K562 (cell line): ENCODE data around the gene VSIG1. TPM values are rescaled to one million over a fixed set of nuclear protein-coding genes. Genes with fewer than 3 reads are reported as not detected.

Source experiments
- ADNP ChIP-seq: fragments of 200-800 bp; sonication (Bioruptor generic); IDR thresholded peaks from 2 replicates; pipeline ENCODE4 v1.6.1; 2016; ENCODE audit warnings: missing genetic modification characterization, missing compliant biosample characterization
- ASH1L ChIP-seq: fragments of 450-650 bp; IDR thresholded peaks from 2 replicates; pipeline ENCODE4 v1.6.1; 2018; ENCODE audit warnings: borderline replicate concordance, mild to moderate bottlenecking, low read depth; ENCODE audit not compliant: partially characterized antibody
- CCAR2 ChIP-seq: fragments of 200-400 bp; formaldehyde crosslinking; IDR thresholded peaks from 2 replicates; pipeline ENCODE4 v1.6.1; 2017; ENCODE audit warnings: mild to moderate bottlenecking, low read depth, low read length
- DIDO1 ChIP-seq: fragments of 450-650 bp; IDR thresholded peaks from 2 replicates; pipeline ENCODE4 v1.6.1; 2016; ENCODE audit warnings: low read depth, missing biosample characterization, missing genetic modification characterization
- HNRNPLL ChIP-seq: fragments of 200-400 bp; formaldehyde crosslinking; IDR thresholded peaks from 2 replicates; pipeline ENCODE4 v1.6.1; 2017; ENCODE audit warnings: low read length, low read depth, mild to moderate bottlenecking; ENCODE audit not compliant: poor library complexity, severe bottlenecking
- HNRNPUL1 ChIP-seq: fragments of 200-400 bp; formaldehyde crosslinking; IDR thresholded peaks from 2 replicates; pipeline ENCODE4 v1.6.1; 2017; ENCODE audit warnings: low read length
- NFIC ChIP-seq: fragments of 450-650 bp; IDR thresholded peaks from 2 replicates; pipeline ENCODE4 v1.6.1; 2017; ENCODE audit warnings: mild to moderate bottlenecking, inconsistent platforms
- POLR2AphosphoS5 ChIP-seq: IDR thresholded peaks from 2 replicates; pipeline ENCODE4 v1.6.1; 2011; ENCODE audit warnings: mild to moderate bottlenecking, low read depth, low read length, moderate library complexity; ENCODE audit not compliant: control insufficient read depth, insufficient read depth
- PRPF4 ChIP-seq: fragments of 200-400 bp; formaldehyde crosslinking; IDR thresholded peaks from one replicate; pipeline ENCODE4 v1.6.1; 2017; ENCODE audit warnings: low read length, low read depth, mild to moderate bottlenecking; ENCODE audit not compliant: insufficient read depth, poor library complexity, severe bottlenecking
- RBBP5 ChIP-seq: fragments of 200-600 bp; sonication (generic); IDR thresholded peaks from 2 replicates; pipeline ENCODE4 v1.6.1; 2012; ENCODE audit warnings: borderline replicate concordance, mild to moderate bottlenecking, low read length, control low read depth, inconsistent platforms; ENCODE audit not compliant: insufficient read depth, poor library complexity, severe bottlenecking
- RBM25 ChIP-seq: fragments of 200-400 bp; formaldehyde crosslinking; IDR thresholded peaks from 2 replicates; pipeline ENCODE4 v1.6.1; 2018; ENCODE audit warnings: low read length, low read depth, moderate library complexity; ENCODE audit not compliant: severe bottlenecking
- SMARCA4 ChIP-seq: fragments of 450-650 bp; IDR thresholded peaks from 2 replicates; pipeline ENCODE4 v1.6.1; 2016
- THRAP3 ChIP-seq: fragments of 450-650 bp; IDR thresholded peaks from 2 replicates; pipeline ENCODE4 v1.6.1; 2016; ENCODE audit warnings: mild to moderate bottlenecking, inconsistent platforms, borderline replicate concordance
- ZNF589 ChIP-seq: fragments of 200-800 bp; sonication (Bioruptor generic); IDR thresholded peaks from 2 replicates; pipeline ENCODE4 v1.6.1; 2016; ENCODE audit warnings: low read depth, missing genetic modification characterization, missing compliant biosample characterization
- polyA plus RNA-seq, 8 experiments: library from polyadenylated mRNA; depleted of rRNA in 4 of 8; stranded (reverse) in 5 of 8; unstranded in 3 of 8; fragments of >200 nt; fragmentation: Nextera tagmentation in 2 of 8; fragmentation: Illumina TruSeq in 1 of 8; extraction: Ambion mirVana in 2 of 8; extraction: Trizol in 1 of 8; gene quantifications; 2 replicates each; pipeline versions ENCODE4 v1.2.1 to v1.2.3, GENCODE V29; 2011 to 2014; ENCODE audit warnings: inconsistent platforms in 1 of 8, missing spikeins in 1 of 8
- total RNA-seq, 7 experiments: library from RNA; depleted of rRNA in 6 of 7; stranded (reverse); fragments of >200 nt in 6 of 7; fragmentation: Illumina TruSeq in 2 of 7; extraction: Trizol in 2 of 7; gene quantifications; 2 replicates each; pipeline versions ENCODE4 v1.2.1 to v1.2.3, GENCODE V29; 2011 to 2021; ENCODE audit warnings: low replicate concordance in 1 of 7
- TF ChIP-seq, protein P1 (sequence below): fragments of 250-450 bp; sonication (Bioruptor Pico); IDR thresholded peaks from 2 replicates; pipeline ENCODE4 v1.4.0; 2020; ENCODE audit warnings: mild to moderate bottlenecking
- TF ChIP-seq, protein P2 (sequence below): fragments of 450-650 bp; IDR thresholded peaks from 2 replicates; pipeline ENCODE4 v1.7.1; 2018; ENCODE audit warnings: mild to moderate bottlenecking, low read depth; ENCODE audit not compliant: partially characterized antibody
- TF ChIP-seq, protein P3 (sequence below): sonication (generic); formaldehyde crosslinking; IDR thresholded peaks from 2 replicates; pipeline ENCODE4 v1.5.0; 2020; ENCODE audit warnings: missing genetic modification reagents
- TF ChIP-seq, protein P4 (sequence below): fragments of 250-450 bp; sonication (Bioruptor Pico); IDR thresholded peaks from 2 replicates; pipeline ENCODE4 v1.5.0; 2021; ENCODE audit warnings: mild to moderate bottlenecking, moderate library complexity

Gene VSIG1
- total and polyA plus RNA-seq, 9 of the 15 experiments (the other 6 are each of a cell fraction or from before 2014, with no cell fraction given), result not detected

DNA sequence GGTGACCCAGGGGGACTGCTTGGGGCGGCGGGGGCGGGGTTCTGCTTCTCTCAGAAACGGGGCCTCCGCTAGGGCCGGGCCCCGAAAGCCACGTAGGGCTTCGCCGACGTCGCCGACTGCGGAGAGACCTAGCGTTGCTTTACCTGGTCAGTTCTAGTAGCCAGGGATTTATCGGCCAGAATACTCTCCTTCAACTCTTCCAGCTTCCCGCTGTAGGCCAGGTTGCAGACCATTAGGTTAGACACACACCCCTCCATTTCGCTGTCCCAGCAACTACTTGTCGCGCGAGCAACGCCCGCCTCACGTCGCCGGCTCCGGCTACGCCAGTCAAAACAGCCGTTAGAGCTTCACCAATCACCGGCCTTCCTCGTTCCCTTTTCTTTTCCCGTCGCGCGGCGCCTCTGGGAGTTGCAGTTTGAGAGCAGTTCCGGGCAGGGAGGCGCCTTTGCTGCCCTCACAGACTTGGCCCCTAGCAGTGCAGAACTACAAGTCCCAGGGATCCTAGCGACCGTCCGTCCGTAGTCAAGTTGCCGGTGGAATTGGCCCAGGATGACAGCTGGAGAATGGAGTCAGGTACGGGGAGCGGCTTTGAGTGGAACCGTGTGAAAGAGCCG is 46.5 kb downstream of the VSIG1 start, which contains the start of the genes ATG4A and PSMD10 (continued):
- TF ChIP-seq, protein P1, sequence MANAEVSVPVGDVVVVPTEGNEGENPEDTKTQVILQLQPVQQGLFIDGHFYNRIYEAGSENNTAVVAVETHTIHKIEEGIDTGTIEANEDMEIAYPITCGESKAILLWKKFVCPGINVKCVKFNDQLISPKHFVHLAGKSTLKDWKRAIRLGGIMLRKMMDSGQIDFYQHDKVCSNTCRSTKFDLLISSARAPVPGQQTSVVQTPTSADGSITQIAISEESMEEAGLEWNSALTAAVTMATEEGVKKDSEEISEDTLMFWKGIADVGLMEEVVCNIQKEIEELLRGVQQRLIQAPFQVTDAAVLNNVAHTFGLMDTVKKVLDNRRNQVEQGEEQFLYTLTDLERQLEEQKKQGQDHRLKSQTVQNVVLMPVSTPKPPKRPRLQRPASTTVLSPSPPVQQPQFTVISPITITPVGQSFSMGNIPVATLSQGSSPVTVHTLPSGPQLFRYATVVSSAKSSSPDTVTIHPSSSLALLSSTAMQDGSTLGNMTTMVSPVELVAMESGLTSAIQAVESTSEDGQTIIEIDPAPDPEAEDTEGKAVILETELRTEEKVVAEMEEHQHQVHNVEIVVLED, result peak; percentile 80
- TF ChIP-seq ZNF589 (CRISPR knock-in tag) (no peak), RBBP5 (peak; percentile 70), HNRNPUL1 (no peak), POLR2AphosphoS5 (0 out of 2 replicates have a peak, but pooled peaks have one; percentile 37), NFIC (no peak), RBM25 (no peak), ASH1L (peak; percentile 69), THRAP3 (no peak), SMARCA4 (no peak), CCAR2 (no peak), PRPF4 (no peak), HNRNPLL (peak; percentile 79), ADNP (no peak), DIDO1 (tag) (no peak)
- TF ChIP-seq, protein P2, sequence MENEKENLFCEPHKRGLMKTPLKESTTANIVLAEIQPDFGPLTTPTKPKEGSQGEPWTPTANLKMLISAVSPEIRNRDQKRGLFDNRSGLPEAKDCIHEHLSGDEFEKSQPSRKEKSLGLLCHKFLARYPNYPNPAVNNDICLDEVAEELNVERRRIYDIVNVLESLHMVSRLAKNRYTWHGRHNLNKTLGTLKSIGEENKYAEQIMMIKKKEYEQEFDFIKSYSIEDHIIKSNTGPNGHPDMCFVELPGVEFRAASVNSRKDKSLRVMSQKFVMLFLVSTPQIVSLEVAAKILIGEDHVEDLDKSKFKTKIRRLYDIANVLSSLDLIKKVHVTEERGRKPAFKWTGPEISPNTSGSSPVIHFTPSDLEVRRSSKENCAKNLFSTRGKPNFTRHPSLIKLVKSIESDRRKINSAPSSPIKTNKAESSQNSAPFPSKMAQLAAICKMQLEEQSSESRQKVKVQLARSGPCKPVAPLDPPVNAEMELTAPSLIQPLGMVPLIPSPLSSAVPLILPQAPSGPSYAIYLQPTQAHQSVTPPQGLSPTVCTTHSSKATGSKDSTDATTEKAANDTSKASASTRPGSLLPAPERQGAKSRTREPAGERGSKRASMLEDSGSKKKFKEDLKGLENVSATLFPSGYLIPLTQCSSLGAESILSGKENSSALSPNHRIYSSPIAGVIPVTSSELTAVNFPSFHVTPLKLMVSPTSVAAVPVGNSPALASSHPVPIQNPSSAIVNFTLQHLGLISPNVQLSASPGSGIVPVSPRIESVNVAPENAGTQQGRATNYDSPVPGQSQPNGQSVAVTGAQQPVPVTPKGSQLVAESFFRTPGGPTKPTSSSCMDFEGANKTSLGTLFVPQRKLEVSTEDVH, result no peak
- TF ChIP-seq, protein P3, sequence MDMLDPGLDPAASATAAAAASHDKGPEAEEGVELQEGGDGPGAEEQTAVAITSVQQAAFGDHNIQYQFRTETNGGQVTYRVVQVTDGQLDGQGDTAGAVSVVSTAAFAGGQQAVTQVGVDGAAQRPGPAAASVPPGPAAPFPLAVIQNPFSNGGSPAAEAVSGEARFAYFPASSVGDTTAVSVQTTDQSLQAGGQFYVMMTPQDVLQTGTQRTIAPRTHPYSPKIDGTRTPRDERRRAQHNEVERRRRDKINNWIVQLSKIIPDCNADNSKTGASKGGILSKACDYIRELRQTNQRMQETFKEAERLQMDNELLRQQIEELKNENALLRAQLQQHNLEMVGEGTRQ (CRISPR knock-in tag), result no peak
- TF ChIP-seq, protein P4, sequence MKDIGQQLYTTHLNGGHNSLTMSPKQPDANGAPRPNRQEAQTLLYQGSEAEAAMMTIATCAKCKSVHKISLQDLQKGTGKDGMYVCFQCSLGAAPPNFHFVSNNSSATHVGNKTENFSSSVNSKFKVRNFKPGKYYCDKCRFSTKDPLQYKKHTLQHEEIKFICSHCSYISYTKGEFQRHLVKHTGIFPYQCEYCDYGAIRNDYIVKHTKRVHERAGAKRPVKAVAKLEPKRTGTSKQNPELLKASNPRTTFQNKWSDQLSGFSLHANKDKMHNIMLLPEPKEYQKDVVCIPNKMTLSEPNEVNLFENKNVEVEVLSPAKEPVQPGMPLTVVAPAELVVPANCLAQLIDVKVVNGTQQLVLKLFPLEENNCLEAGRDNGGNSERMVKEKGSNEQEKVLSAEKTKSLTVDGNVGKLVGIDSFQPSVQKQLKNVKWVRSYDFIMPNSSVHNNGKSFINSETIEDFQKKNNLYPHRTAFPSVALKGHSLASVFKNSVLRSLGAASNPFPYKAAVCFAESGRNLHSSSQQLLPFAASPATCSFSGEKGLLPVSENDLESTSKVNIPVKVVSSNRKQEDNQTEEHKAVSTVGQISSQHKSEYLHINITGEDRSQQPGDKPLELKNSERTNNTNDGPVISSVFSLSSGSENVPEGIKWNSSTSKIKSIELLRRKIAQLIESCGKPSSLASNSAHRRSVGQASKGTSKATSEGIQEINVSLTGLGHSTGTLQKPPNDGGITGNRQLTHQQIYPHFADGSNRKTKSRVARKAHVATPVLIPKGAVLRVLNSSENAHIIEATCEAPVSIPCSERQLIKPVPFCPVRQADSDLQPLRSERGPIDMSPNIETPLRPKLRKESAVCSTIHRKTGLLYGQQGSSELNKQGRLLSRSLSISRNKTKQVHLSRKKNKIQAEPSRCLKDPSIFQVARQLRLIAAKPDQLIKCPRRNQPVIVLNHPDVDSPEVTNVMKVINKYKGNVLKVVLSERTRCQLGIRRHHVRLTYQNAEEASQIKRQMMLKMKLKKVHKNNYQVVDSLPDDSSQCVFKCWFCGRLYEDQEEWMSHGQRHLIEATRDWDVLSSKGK (CRISPR knock-in tag), result no peak
